Measurements from ENCODE around the gene ASB3.

The ASB3 gene

DNA sequence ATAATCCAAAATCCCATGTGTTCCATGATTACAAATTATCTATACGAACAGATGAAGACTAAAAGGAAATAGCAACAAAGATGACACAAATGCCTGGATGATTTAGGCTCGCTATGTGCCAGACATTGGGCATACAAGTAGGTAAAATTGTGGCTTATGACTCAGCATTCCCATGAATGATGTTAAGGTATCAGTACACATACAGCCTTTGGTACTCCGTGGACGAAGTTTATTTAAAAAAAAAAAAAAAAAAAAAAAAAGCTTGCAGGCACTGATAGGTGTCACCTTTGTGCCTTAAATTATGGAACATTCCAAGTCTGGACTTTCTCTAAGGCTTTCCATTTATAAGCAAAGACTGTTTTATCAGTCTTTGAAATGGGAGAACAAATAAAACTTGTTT lies 16.5 kb downstream of the ASB3 start:
- peaks cover 10% of the 10 kb centered on the region; the same call in 1 of the 2 replicates for H3K36me3 ChIP-seq (ENCODE audit: insufficient read depth, low read length)
- H3F3A ChIP-seq (ENCODE audit: low read depth), result no peaks in the 10 kb centered on the region; the same call in 1 of the 2 replicates
- H3K4me3 ChIP-seq (ENCODE audit: low read length, poor library complexity, severe bottlenecking), result no peak overlapping the region
- H4K20me1 ChIP-seq (ENCODE audit: insufficient read depth, low read length, poor library complexity, severe bottlenecking), result peaks cover 8% of the 10 kb centered on the region
- H2AFZ ChIP-seq (ENCODE audit: low read length), result no peak overlapping the region
- peaks cover 70% of the 10 kb centered on the region for H3K79me2 ChIP-seq (ENCODE audit: insufficient read depth, low read length)
- H3K27me3 ChIP-seq (ENCODE audit: insufficient read depth, low read length, poor library complexity, severe bottlenecking), result no peaks in the 10 kb centered on the region
- peak overlapping the region; percentile 93 for H3K4me2 ChIP-seq (ENCODE audit: low read depth, low read length, poor library complexity, severe bottlenecking)
- peaks cover 28% of the 10 kb centered on the region for H3K4me1 ChIP-seq (ENCODE audit: insufficient read depth, low read length, poor library complexity, severe bottlenecking)
- no peaks in the 10 kb centered on the region for H3K9me2 ChIP-seq (replicated peaks; ENCODE audit: low read depth, low read length)
- TF ChIP-seq, protein P1, sequence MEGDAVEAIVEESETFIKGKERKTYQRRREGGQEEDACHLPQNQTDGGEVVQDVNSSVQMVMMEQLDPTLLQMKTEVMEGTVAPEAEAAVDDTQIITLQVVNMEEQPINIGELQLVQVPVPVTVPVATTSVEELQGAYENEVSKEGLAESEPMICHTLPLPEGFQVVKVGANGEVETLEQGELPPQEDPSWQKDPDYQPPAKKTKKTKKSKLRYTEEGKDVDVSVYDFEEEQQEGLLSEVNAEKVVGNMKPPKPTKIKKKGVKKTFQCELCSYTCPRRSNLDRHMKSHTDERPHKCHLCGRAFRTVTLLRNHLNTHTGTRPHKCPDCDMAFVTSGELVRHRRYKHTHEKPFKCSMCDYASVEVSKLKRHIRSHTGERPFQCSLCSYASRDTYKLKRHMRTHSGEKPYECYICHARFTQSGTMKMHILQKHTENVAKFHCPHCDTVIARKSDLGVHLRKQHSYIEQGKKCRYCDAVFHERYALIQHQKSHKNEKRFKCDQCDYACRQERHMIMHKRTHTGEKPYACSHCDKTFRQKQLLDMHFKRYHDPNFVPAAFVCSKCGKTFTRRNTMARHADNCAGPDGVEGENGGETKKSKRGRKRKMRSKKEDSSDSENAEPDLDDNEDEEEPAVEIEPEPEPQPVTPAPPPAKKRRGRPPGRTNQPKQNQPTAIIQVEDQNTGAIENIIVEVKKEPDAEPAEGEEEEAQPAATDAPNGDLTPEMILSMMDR (conservative IDR thresholded peaks at IDR 0.05; ENCODE audit: low read length), result no peak
- no peak for TF ChIP-seq EZH2phosphoT487 (IDR thresholded peaks at IDR 0.05; ENCODE audit: borderline replicate concordance)
- no peak overlapping the region for H3K9ac ChIP-seq (ENCODE audit: low read depth, low read length, poor library complexity, severe bottlenecking)
- H3K9me3 ChIP-seq (ENCODE audit: insufficient read depth, low read depth, low read length), result no peaks in the 10 kb centered on the region

DNA sequence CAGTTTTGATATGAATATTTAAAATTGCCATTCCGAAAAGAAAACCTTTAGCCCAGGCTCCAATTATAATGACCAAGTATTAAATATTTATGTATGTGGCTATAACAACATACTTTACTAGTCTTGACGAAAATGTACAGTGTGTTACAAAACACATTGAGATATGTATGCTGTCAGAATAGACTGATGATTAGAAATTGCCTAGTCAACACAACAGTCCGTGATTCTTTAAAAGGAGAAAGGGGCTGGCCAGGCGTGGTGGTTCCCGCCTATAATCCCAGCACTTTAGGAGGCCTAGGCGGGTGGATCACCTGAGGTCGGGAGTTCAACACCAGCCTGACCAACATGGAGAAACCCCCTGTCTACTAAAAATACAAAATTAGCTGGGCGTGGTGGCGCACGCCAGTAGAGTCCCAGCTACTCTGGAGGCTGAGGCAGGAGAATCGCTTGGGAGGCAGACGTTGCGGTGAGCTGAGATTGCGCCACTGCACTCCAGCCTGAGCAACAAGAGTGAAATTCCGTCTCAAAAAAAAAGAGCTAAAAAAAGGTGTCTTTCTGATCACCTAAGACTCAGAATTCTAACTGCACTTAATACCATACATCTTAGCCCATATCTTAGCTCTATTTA lies 17.3 kb downstream of the ASB3 start:
- Histone ChIP-seq H3K36me3 (ENCODE audit: insufficient read depth, low read length) (peaks cover 4% of the 10 kb centered on the region; the same call in 1 of the 2 replicates), H3K9me3 (ENCODE audit: insufficient read depth, low read depth, low read length) (no peaks in the 10 kb centered on the region), H2AFZ (ENCODE audit: low read length) (no peak overlapping the region), H3K4me3 (ENCODE audit: low read length, poor library complexity, severe bottlenecking) (peak overlapping the region; percentile 84), H3K79me2 (ENCODE audit: insufficient read depth, low read length) (peaks cover 62% of the 10 kb centered on the region), H3K4me1 (ENCODE audit: insufficient read depth, low read length, poor library complexity, severe bottlenecking) (peaks cover 28% of the 10 kb centered on the region), H3F3A (ENCODE audit: low read depth) (no peaks in the 10 kb centered on the region; the same call in 1 of the 2 replicates), H4K20me1 (ENCODE audit: insufficient read depth, low read length, poor library complexity, severe bottlenecking) (peaks cover 8% of the 10 kb centered on the region), H3K9ac (ENCODE audit: low read depth, low read length, poor library complexity, severe bottlenecking) (peak overlapping the region; percentile 78), H3K4me2 (ENCODE audit: low read depth, low read length, poor library complexity, severe bottlenecking) (peak overlapping the region; percentile 93), H3K27me3 (ENCODE audit: insufficient read depth, low read length, poor library complexity, severe bottlenecking) (no peaks in the 10 kb centered on the region), H3K9me2 (replicated peaks; ENCODE audit: low read depth, low read length) (no peaks in the 10 kb centered on the region)
- no peak for TF ChIP-seq EZH2phosphoT487 (IDR thresholded peaks at IDR 0.05; ENCODE audit: borderline replicate concordance)
- TF ChIP-seq, protein P1 (conservative IDR thresholded peaks at IDR 0.05; ENCODE audit: low read length), result no peak

DNA sequence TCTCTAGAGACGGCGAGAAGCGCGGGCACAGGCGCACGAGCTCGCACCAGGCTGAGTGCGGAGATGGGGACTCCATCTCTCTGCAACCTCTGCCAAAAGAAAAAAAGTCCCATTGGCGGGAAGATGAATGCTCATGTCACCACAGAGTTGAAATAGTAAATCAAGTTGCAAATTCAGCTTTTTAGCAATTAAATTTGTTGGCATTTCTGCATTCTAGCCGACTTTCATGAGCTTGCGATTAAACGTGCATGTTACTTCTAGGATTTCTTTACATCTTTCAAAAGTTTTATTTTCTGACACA lies 18.6 kb downstream of the ASB3 start:
- Histone ChIP-seq H3K9me2 (replicated peaks; ENCODE audit: low read depth, low read length) (no peaks in the 10 kb centered on the region), H3K4me1 (ENCODE audit: insufficient read depth, low read length, poor library complexity, severe bottlenecking) (peaks cover 28% of the 10 kb centered on the region), H4K20me1 (ENCODE audit: insufficient read depth, low read length, poor library complexity, severe bottlenecking) (peaks cover 8% of the 10 kb centered on the region), H3K27me3 (ENCODE audit: insufficient read depth, low read length, poor library complexity, severe bottlenecking) (no peaks in the 10 kb centered on the region), H3K9me3 (ENCODE audit: insufficient read depth, low read depth, low read length) (no peaks in the 10 kb centered on the region), H3K36me3 (ENCODE audit: insufficient read depth, low read length) (peaks cover 8% of the 10 kb centered on the region; the same call in 1 of the 2 replicates), H2AFZ (ENCODE audit: low read length) (peak overlapping the region; percentile 96), H3K4me3 (ENCODE audit: low read length, poor library complexity, severe bottlenecking) (peak overlapping the region; percentile 84), H3K9ac (ENCODE audit: low read depth, low read length, poor library complexity, severe bottlenecking) (peak overlapping the region; percentile 78), H3K4me2 (ENCODE audit: low read depth, low read length, poor library complexity, severe bottlenecking) (peak overlapping the region; percentile 93), H3K79me2 (ENCODE audit: insufficient read depth, low read length) (peaks cover 54% of the 10 kb centered on the region), H3F3A (ENCODE audit: low read depth) (no peaks in the 10 kb centered on the region; the same call in 1 of the 2 replicates)
- TF ChIP-seq, protein P1 (conservative IDR thresholded peaks at IDR 0.05; ENCODE audit: low read length), result no peak
- TF ChIP-seq EZH2phosphoT487 (IDR thresholded peaks at IDR 0.05; ENCODE audit: borderline replicate concordance), result no peak
